Embryonic facial prominence (tissue), 1 donor: Measurements from ENCODE around the gene TEX19.
"Not testable (repeated sequence)": the region's sequence is repeated elsewhere in the genome, so short reads cannot be mapped to it uniquely, and the experiment has no call there.

ENCODE experiments used
- DNase-seq: peaks from one replicate; pipeline ENCODE4 v3.0.0-alpha.2; 2016; ENCODE audit errors: extremely low spot score

Gene TEX19

GRCh38 chr17:82408288-82408937 lies 49.4 kb downstream of the TEX19 start:
- DNase-seq: no peak

GRCh38 chr17:82408938-82409318 lies 49.9 kb downstream of the TEX19 start:
- DNase-seq: no peak

GRCh38 chr17:82410014-82410716 lies 51.1 kb downstream of the TEX19 start:
- no peak for DNase-seq

GRCh38 chr17:82411396-82412053 lies 52.5 kb downstream of the TEX19 start:
- DNase-seq: no peak

- DNase-seq: not testable (repeated sequence)
Measured at GRCh38 chr17:82412081-82412480, 53.0 kb downstream of the TEX19 start.

- no peak for DNase-seq
Measured at GRCh38 chr17:82412535-82413520, 53.8 kb downstream of the TEX19 start.
